ENCODE results near the gene IFNGR2. TPM values are rescaled to one million over a fixed set of nuclear protein-coding genes. Genes with fewer than 3 reads are reported as not detected.

IFNGR2 gene
- total and polyA plus RNA-seq, 2 of the 13 experiments (the other 11 are each of a cell fraction or from before 2014, with no cell fraction given), result 61.3 to 117 TPM

DNA sequence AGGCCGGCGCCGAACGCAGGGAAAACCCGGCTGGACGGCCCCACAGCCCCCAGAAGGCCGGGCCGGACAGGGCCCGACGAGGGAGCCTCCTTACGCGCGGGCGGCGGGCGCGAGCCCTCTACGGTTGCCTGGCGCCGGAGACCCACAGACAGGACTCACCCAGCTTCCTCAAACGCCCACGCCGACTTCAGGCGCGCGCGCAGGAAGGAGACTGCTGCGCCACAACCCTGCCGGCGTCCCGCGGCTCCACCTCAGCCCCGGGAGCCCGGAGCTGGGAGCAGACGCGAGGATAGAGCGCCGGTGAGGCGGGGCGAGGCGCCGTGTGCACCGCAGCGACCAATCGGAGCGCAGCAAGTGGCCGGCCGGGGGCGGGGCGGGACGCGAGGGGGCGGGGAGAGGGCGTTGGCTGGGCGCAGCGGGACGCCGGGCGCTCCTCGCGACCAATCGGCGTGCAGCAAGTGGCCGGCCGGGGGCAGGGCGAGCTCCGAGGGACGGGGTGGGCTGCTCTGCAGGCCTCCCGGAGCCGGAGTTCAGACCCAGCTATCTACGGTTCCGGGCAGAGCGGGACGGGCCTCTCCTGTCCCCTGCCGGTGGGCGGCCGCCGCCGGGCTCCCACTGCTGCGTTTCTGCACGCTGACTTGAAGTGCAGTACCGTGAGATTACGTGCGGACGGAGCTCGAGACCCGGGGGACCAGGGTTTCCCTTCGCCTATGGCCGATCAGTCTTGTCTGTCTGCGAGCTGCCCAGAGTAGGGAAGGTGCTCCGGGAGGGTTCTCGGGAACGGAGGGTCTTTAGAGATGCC, 76.7 kb downstream of the IFNGR2 start, which contains the start of gene TMEM50B (continued):
- no peak for TF ChIP-seq AKNA (CRISPR knock-in tag; IDR thresholded peaks at IDR 0.05; ENCODE audit: borderline replicate concordance)
- no peak for TF ChIP-seq ZIK1 (CRISPR knock-in tag; IDR thresholded peaks at IDR 0.05; ENCODE audit: borderline replicate concordance, low read depth)
- TF ChIP-seq, protein P1, sequence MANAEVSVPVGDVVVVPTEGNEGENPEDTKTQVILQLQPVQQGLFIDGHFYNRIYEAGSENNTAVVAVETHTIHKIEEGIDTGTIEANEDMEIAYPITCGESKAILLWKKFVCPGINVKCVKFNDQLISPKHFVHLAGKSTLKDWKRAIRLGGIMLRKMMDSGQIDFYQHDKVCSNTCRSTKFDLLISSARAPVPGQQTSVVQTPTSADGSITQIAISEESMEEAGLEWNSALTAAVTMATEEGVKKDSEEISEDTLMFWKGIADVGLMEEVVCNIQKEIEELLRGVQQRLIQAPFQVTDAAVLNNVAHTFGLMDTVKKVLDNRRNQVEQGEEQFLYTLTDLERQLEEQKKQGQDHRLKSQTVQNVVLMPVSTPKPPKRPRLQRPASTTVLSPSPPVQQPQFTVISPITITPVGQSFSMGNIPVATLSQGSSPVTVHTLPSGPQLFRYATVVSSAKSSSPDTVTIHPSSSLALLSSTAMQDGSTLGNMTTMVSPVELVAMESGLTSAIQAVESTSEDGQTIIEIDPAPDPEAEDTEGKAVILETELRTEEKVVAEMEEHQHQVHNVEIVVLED (CRISPR knock-in tag; IDR thresholded peaks at IDR 0.05; ENCODE audit: borderline replicate concordance), result peak; percentile 62
- TF ChIP-seq KAT2B (IDR thresholded peaks at IDR 0.05; ENCODE audit: borderline replicate concordance, low read depth, low read length), result no peak
- no peak for TF ChIP-seq JUNB (CRISPR knock-in tag; IDR thresholded peaks at IDR 0.05; ENCODE audit: borderline replicate concordance)
- TF ChIP-seq BHLHE40 (IDR thresholded peaks at IDR 0.05; ENCODE audit: low read length), result no peak
- TF ChIP-seq, protein P2, sequence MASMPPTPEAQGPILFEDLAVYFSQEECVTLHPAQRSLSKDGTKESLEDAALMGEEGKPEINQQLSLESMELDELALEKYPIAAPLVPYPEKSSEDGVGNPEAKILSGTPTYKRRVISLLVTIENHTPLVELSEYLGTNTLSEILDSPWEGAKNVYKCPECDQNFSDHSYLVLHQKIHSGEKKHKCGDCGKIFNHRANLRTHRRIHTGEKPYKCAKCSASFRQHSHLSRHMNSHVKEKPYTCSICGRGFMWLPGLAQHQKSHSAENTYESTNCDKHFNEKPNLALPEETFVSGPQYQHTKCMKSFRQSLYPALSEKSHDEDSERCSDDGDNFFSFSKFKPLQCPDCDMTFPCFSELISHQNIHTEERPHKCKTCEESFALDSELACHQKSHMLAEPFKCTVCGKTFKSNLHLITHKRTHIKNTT (CRISPR knock-in tag; IDR thresholded peaks at IDR 0.05), result no peak
- no peak for TF ChIP-seq ADNP (CRISPR knock-in tag; IDR thresholded peaks at IDR 0.05)
- TF ChIP-seq ZNF280B (CRISPR knock-in tag; IDR thresholded peaks at IDR 0.05; ENCODE audit: borderline replicate concordance), result no peak; the same call in 1 of the 2 replicates
- TF ChIP-seq ZNF724P (CRISPR knock-in tag; IDR thresholded peaks at IDR 0.05; ENCODE audit: borderline replicate concordance), result 0 out of 2 replicates have a peak, but pooled peaks have one; percentile 71
- TF ChIP-seq ZNF350 (CRISPR knock-in tag; IDR thresholded peaks at IDR 0.05; ENCODE audit: borderline replicate concordance, low read depth), result 0 out of 2 replicates have a peak, but pooled peaks have one; percentile 30
- peak; percentile 48; the same call in 1 of the 2 replicates for TF ChIP-seq KLF6 (CRISPR knock-in tag; IDR thresholded peaks at IDR 0.05)
- TF ChIP-seq, protein P3, sequence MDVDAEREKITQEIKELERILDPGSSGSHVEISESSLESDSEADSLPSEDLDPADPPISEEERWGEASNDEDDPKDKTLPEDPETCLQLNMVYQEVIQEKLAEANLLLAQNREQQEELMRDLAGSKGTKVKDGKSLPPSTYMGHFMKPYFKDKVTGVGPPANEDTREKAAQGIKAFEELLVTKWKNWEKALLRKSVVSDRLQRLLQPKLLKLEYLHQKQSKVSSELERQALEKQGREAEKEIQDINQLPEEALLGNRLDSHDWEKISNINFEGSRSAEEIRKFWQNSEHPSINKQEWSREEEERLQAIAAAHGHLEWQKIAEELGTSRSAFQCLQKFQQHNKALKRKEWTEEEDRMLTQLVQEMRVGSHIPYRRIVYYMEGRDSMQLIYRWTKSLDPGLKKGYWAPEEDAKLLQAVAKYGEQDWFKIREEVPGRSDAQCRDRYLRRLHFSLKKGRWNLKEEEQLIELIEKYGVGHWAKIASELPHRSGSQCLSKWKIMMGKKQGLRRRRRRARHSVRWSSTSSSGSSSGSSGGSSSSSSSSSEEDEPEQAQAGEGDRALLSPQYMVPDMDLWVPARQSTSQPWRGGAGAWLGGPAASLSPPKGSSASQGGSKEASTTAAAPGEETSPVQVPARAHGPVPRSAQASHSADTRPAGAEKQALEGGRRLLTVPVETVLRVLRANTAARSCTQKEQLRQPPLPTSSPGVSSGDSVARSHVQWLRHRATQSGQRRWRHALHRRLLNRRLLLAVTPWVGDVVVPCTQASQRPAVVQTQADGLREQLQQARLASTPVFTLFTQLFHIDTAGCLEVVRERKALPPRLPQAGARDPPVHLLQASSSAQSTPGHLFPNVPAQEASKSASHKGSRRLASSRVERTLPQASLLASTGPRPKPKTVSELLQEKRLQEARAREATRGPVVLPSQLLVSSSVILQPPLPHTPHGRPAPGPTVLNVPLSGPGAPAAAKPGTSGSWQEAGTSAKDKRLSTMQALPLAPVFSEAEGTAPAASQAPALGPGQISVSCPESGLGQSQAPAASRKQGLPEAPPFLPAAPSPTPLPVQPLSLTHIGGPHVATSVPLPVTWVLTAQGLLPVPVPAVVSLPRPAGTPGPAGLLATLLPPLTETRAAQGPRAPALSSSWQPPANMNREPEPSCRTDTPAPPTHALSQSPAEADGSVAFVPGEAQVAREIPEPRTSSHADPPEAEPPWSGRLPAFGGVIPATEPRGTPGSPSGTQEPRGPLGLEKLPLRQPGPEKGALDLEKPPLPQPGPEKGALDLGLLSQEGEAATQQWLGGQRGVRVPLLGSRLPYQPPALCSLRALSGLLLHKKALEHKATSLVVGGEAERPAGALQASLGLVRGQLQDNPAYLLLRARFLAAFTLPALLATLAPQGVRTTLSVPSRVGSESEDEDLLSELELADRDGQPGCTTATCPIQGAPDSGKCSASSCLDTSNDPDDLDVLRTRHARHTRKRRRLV (CRISPR knock-in tag; IDR thresholded peaks at IDR 0.05), result no peak; the same call in 1 of the 2 replicates

Data from HepG2 (cell line).